CMK (cell line): ENCODE measurements around the gene EIF2AK3.
"Not testable (repeated sequence)": the region's sequence is repeated elsewhere in the genome, so short reads cannot be mapped to it uniquely, and the experiment has no call there.

Source experiments
- DNase-seq: peaks from one replicate; pipeline ENCODE4 v3.0.0-alpha.2; 2010; ENCODE audit warnings: low read depth

The EIF2AK3 gene

DNA sequence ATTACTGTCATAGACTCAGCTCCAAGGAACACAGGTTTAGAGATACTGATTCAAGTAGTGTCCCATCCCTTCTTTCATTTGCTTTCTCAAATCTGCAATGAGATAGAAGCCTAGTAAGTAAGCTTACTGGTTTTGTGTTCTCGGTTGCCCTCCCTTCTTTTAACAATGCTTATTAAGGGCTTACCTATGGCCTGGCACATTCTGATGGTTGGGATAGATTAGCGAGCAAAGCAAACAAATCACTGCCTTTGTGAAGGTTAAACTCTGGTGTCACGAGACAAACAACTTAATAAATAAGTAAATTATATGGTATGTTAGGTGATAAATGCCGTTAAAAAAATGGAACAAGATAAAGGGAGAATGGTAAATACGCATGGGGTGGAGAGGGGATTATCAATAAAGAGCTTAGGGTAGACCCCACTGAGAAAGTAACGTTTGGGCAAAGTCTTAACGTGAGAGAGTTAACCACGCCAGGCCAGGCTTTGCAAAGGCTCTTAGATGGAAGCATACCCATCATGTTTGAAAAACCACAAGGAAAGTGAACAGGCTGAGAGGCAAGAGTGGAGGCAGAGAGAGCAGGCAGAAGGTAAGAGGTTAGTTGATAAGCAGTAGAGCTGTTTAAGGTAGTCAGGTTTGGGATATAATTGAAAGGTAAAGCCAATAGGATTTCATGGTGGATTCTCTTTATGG is 31.0 kb downstream of the EIF2AK3 start:
- no peak for DNase-seq

- no peak for DNase-seq
These were observed 35.6 kb downstream of the EIF2AK3 start for GRCh38 chr2:88591698-88592097.

- DNase-seq, result peak; percentile 25
These were observed 36.2 kb downstream of the EIF2AK3 start for GRCh38 chr2:88590998-88591613.

DNA sequence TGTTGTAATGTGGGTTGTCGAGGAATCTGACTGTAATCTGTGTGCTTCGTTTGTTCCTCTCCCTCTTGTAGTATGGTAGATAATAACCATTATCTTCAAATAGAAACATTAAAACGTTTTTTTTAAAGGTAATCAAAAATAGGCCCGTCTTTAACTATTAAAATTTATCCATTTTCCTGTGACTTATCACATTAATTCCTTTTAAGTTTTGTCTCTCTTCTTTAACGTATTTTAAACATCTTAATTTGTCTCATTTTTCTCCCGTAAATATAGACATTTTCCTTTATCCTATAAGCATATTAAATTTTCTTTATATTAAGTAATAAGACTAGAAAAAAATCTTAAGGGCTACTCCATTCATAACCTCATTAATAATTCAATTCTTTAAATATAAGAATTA is 41.3 kb downstream of the EIF2AK3 start:
- DNase-seq, result no peak

GRCh38 chr2:88582030-88582429 is 45.2 kb downstream of the EIF2AK3 start:
- no peak for DNase-seq

DNA sequence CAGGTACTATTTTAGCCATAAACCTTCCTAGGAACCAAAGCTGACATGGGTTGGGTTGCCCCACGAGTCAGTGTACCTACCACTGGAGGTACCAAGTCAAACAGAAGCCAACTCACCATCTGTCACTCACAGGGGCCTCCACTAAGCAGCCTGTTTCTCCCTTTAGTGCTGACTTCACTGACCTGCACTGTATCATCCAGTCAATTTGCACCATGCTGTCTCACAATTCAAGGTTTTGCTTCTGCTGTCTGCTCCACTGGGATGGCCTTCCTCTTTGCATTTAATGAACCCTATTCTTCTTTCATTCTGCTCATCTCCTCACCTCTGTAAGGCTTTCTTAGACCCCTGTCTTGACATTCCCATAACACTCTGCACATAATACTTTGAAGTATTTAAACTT is 47.2 kb downstream of the EIF2AK3 start:
- no peak for DNase-seq

- no peak for DNase-seq
These were observed 51.6 kb downstream of the EIF2AK3 start for GRCh38 chr2:88575630-88576029.

GRCh38 chr2:88575051-88575450 is 52.2 kb downstream of the EIF2AK3 start:
- no peak for DNase-seq

- no peak for DNase-seq
These were observed 52.8 kb downstream of the EIF2AK3 start for GRCh38 chr2:88574445-88574844.

GRCh38 chr2:88568179-88568578 is 59.1 kb downstream of the EIF2AK3 start:
- DNase-seq, result no peak

DNA sequence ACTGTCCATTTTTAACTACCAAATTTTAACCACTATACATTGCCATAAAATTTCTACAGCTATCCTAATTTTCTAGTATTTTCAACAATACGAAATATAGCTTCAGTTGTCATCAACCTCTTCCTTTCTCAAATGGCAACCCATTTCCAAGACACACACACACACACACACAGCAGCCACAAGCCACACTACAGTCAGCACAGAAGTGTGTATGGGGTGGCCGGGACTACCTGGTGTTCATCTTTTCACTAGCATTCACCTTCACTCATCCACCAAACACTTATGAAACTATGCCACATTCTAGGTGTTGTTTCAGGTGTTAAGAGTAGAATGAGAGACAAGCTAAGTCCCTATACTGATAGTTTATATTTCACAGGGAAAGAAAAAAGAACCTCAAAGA is 62.9 kb downstream of the EIF2AK3 start:
- DNase-seq, result no peak

GRCh38 chr2:88563129-88563528 is 64.1 kb downstream of the EIF2AK3 start:
- DNase-seq, result no peak

- no peak for DNase-seq
These were observed 65.4 kb downstream of the EIF2AK3 start for GRCh38 chr2:88561646-88562388.

- no peak for DNase-seq
These were observed 66.5 kb downstream of the EIF2AK3 start for GRCh38 chr2:88560619-88561307.

- DNase-seq, result no peak
These were observed 70.0 kb downstream of the EIF2AK3 start for GRCh38 chr2:88557290-88557689.

DNA sequence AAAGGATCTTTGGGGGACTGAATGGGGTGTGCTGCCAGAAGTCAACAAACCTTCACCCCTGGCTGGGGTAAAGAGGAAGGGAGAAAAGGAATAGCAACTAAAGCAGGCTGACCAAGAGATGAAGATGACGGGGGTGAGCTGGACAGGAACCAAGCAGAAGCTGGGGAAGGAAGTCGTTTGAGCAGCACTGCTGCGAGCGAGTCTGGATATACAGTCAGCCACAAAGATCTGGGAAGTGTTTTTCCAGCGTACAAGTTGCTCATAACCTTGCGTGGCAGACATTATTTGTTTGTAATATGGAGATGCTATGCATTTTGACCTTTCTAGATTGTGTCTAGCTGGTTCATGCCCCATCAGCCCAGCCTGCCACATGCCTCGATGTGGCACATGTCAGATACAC is 71.2 kb downstream of the EIF2AK3 start:
- no peak for DNase-seq

GRCh38 chr2:88554189-88554588 is 73.1 kb downstream of the EIF2AK3 start:
- DNase-seq, result no peak

DNA sequence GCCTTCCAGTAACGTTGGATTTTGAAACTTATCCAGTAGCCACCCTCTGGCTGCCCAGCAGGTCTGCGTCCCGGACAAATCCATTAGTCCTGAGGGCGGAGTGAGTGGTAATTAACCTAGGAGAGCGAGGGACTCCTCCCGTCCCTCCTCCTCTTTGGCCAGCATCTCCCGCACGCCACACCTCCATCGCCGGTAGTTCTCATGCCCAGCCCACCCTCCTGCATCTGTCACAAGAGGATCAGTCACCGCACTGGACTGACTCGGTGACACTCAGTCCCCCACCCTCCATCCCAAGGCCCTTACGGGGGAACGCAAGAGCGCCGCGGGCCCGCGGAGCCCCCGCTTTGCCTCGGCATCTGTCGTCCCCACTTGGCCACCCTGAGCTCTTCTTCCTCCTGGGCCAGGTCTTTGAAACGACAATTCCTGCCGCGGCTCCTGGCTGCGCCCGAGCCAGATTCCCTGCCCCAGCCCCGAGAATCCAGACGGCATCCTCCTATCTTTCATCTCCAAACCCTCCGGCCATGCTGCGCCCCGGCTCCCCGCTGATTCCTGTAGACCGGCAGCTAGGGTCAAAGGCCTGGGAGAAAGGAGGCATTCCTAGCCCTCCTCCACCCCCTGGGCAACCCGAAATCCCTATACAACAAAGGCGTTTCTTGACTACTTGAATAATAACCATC is 77.5 kb downstream of the EIF2AK3 start:
- DNase-seq, result no peak

- not testable (repeated sequence) for DNase-seq
These were observed 81.0 kb downstream of the EIF2AK3 start for GRCh38 chr2:88546291-88546690.

DNA sequence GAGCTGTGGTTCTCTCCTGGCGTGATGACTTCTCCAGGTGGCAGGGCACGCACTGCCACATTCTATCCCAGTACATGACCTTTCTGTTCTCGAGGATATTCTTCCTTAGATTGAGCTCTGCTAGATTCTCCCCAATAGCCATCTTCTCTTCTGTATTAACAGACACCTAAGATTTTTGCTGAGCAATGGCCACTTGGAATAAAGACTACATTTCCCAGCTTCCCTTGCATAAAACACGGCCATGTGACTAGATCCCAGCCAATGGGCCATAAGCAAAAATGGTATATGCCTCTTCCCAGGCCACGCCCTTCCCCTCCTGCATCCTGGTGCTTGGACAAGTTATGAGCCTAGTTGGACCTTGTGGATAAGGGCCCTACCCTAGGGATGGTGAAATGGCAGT is 82.1 kb downstream of the EIF2AK3 start:
- peak; percentile 33 for DNase-seq

DNA sequence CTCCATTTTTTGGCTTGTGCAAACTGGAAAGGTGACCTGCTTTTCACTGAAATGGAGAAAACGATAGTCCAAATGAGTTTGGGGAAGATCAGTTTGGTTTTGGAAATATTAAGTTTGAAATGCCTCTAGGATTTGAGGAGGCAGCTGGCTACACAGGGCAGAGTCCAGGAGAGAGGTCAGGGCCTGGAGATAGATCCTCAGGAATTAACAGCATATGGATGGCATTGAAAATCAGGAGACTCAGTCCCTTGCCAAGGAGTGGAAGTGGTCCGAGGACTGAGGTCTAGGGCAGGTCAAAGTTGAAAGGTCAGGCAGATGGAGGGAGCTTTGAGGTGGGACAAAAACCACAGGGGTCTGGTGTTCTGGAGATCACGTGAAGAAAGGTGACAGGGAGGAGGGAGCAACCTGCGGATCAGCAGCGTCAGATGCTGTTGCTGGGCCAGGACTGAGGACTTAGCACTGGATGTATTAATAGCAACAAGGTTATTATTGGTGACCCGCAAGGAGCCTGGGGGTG is 83.7 kb downstream of the EIF2AK3 start:
- DNase-seq, result no peak

GRCh38 chr2:88542668-88543067 is 84.6 kb downstream of the EIF2AK3 start:
- no peak for DNase-seq
